A673 (cell line): Measurements from ENCODE around the gene NELL1. TPM values are rescaled to one million over a fixed set of nuclear protein-coding genes. Genes with fewer than 3 reads are reported as not detected.

ENCODE experiments used
- BruUV-seq: library from RNA; stranded (reverse); fragments of 400-500 nt; replicated peaks from 2 replicates; lab custom pipeline; 2021; lab: Mats Ljungman, UMichigan
- CTCF ChIA-PET: fragments of 300-600 bp; sonication (Branson Sonifier 250); formaldehyde crosslinking; loops from one replicate; lab custom pipeline; 2022; ENCODE audit warnings: antibody characterized with exemption; lab: Charles Lee
- POLR2A ChIA-PET: fragments of 300-600 bp; sonication (Branson Sonifier 250); formaldehyde crosslinking; loops from one replicate; lab custom pipeline; 2022; ENCODE audit warnings: antibody characterized with exemption; ENCODE audit not compliant: low non-redundant PET; lab: Charles Lee
- DNase-seq: peaks from one replicate; pipeline ENCODE4 v3.0.0-alpha.2; 2015; ENCODE audit warnings: low spot score
- H3K27ac ChIP-seq: fragments of 200-600 bp; sonication (generic); 2 replicates; pipeline ENCODE4 v1.5.1; 2016; ENCODE audit warnings: mixed run types, low read depth, mild to moderate bottlenecking, mixed read lengths, antibody characterized with exemption, low read length; ENCODE audit not compliant: poor library complexity, severe bottlenecking
- H3K27me3 ChIP-seq: fragments of 200-600 bp; sonication (generic); replicated peaks from 2 replicates; pipeline ENCODE4 v1.6.1; 2017; ENCODE audit warnings: mixed run types, low read depth, mild to moderate bottlenecking, mixed read lengths, antibody characterized with exemption, low read length; ENCODE audit not compliant: insufficient read depth, poor library complexity
- H3K36me3 ChIP-seq: fragments of 200-600 bp; sonication (generic); 2 replicates; pipeline ENCODE4 v1.6.1; 2016; ENCODE audit warnings: mixed run types, mild to moderate bottlenecking, mixed read lengths, antibody characterized with exemption, low read length; ENCODE audit not compliant: insufficient read depth, poor library complexity, severe bottlenecking
- H3K4me1 ChIP-seq: fragments of 200-600 bp; sonication (generic); 2 replicates; pipeline ENCODE4 v1.6.1; 2017; ENCODE audit warnings: mixed run types, mild to moderate bottlenecking, mixed read lengths, antibody characterized with exemption, low read length; ENCODE audit not compliant: insufficient read depth, poor library complexity, severe bottlenecking
- H3K4me3 ChIP-seq: fragments of 200-600 bp; sonication (generic); 2 replicates; pipeline ENCODE4 v1.5.1; 2016; ENCODE audit warnings: low read depth, mixed run types, mild to moderate bottlenecking, mixed read lengths, low read length; ENCODE audit not compliant: poor library complexity, severe bottlenecking
- H3K9me3 ChIP-seq: fragments of 200-600 bp; sonication (generic); 2 replicates; pipeline ENCODE4 v1.6.1; 2016; ENCODE audit warnings: mixed run types, low read depth, mild to moderate bottlenecking, mixed read lengths, antibody characterized with exemption, low read length; ENCODE audit not compliant: poor library complexity, severe bottlenecking
- CTCF ChIP-seq: fragments of 300-800, 200-600 bp; sonication (generic); conservative IDR thresholded peaks from 2 replicates; pipeline ENCODE4 v1.5.1; 2017; ENCODE audit warnings: low read depth, mild to moderate bottlenecking, antibody characterized with exemption, low read length, moderate library complexity, mixed read lengths
- EZH2 ChIP-seq: fragments of 200-600 bp; sonication (generic); IDR thresholded peaks from 2 replicates; pipeline ENCODE4 v1.6.1; 2017; ENCODE audit warnings: borderline replicate concordance, low read depth, mild to moderate bottlenecking, mixed read lengths, antibody characterized with exemption, low read length; ENCODE audit not compliant: poor library complexity, severe bottlenecking
- intact Hi-C: fragments of 100-400 bp; cut with micrococcal nuclease; formaldehyde crosslinking; loops from one replicate; pipeline ENCODE4 v1.10.0; 2022; ENCODE audit not compliant: unreplicated experiment
- total RNA-seq: library from RNA; stranded (reverse); gene quantifications from 2 replicates; pipeline ENCODE4 v1.2.3, GENCODE V29; 2021

The NELL1 gene
- total RNA-seq, 1 experiment from 2014 or later, result 0.32 TPM

- H3K4me1 ChIP-seq, result peaks cover 9% of the 10 kb centered on the region
- no peaks in the 10 kb centered on the region for H3K27me3 ChIP-seq
- intact Hi-C loops, result no loop called here
- H3K27ac ChIP-seq, result no peak overlapping the region
- CTCF ChIA-PET, result no interaction called here
- DNase-seq, result no peak
- POLR2A ChIA-PET, result no interaction called here
- no peak for TF ChIP-seq CTCF
- TF ChIP-seq EZH2, result no peak
- no peaks in the 10 kb centered on the region for H3K36me3 ChIP-seq
- no peak overlapping the region for H3K4me3 ChIP-seq
- no peaks in the 10 kb centered on the region for H3K9me3 ChIP-seq
- BruUV-seq, result no TSS peak
Measured at GRCh38 chr11:21554284-21554683, 884.9 kb downstream of the NELL1 start.

- no peaks in the 10 kb centered on the region for H3K27me3 ChIP-seq
- no TSS peak for BruUV-seq
- intact Hi-C loops, result no loop called here
- TF ChIP-seq CTCF (no peak), EZH2 (no peak)
- DNase-seq, result peak; percentile 26
- peaks cover 9% of the 10 kb centered on the region for H3K4me1 ChIP-seq
- H3K4me3 ChIP-seq, result no peak overlapping the region
- CTCF ChIA-PET, result no interaction called here
- H3K9me3 ChIP-seq, result no peaks in the 10 kb centered on the region
- POLR2A ChIA-PET, result no interaction called here
- no peak overlapping the region for H3K27ac ChIP-seq
- no peaks in the 10 kb centered on the region for H3K36me3 ChIP-seq
Measured at GRCh38 chr11:21556926-21557325, 887.5 kb downstream of the NELL1 start.

- Histone ChIP-seq H3K27me3 (no peaks in the 10 kb centered on the region), H3K27ac (no peak overlapping the region), H3K4me3 (no peak overlapping the region), H3K36me3 (no peaks in the 10 kb centered on the region), H3K9me3 (no peaks in the 10 kb centered on the region), H3K4me1 (peaks cover 7% of the 10 kb centered on the region)
- ChIA-PET POLR2A (no interaction called here), CTCF (no interaction called here)
- intact Hi-C loops, result no loop called here
- no peak for DNase-seq
- BruUV-seq, result no TSS peak
- TF ChIP-seq CTCF (no peak), EZH2 (no peak)
Measured at GRCh38 chr11:21560466-21560975, 891.1 kb downstream of the NELL1 start.
